Activated T-helper 1 cell treated with anti-CD3 and anti-CD28 coated beads, Interleukin-12 subunit alpha, Interleukin-12 subunit beta, Interleukin-2, Interleukin-4 antibody, amounts not matched to agents 30 ng/mL and 10 ng/mL and 1 ng/mL, durations not matched to agents 14 hours and 24 hours and 36 hours (primary cell): ENCODE measurements around the gene DACH1. TPM values are rescaled to one million over a fixed set of nuclear protein-coding genes. Genes with fewer than 3 reads are reported as not detected.

Source experiments
- DNase-seq: peaks from one replicate; pipeline ENCODE4 v3.0.0; 2021; ENCODE audit warnings: low spot score
- H3K27ac Mint-ChIP-seq: one replicate; pipeline ENCODE4 v1.8.0; 2021; ENCODE audit warnings: mild to moderate bottlenecking, mixed read lengths
- H3K27me3 Mint-ChIP-seq: one replicate; pipeline ENCODE4 v1.8.0; 2022; ENCODE audit warnings: mild to moderate bottlenecking, moderate library complexity, mixed read lengths; ENCODE audit not compliant: insufficient read depth
- H3K36me3 Mint-ChIP-seq: one replicate; pipeline ENCODE4 v1.8.0; 2021; ENCODE audit warnings: low read depth, mixed read lengths
- H3K4me1 Mint-ChIP-seq: one replicate; pipeline ENCODE4 v1.8.0; 2021; ENCODE audit warnings: low read depth, mixed read lengths
- H3K4me3 Mint-ChIP-seq: one replicate; pipeline ENCODE4 v1.8.0; 2021; ENCODE audit warnings: mild to moderate bottlenecking, moderate library complexity, mixed read lengths
- H3K9me3 Mint-ChIP-seq: one replicate; pipeline ENCODE4 v1.8.0; 2021; ENCODE audit warnings: mixed read lengths
- intact Hi-C: fragments of 100-400 bp; cut with micrococcal nuclease; formaldehyde crosslinking; loops from one replicate; pipeline ENCODE4 v1.15.1; 2024
- total RNA-seq: library from RNA; stranded (reverse); gene quantifications from 2 replicates; pipeline ENCODE4 v1.2.3, GENCODE V29; 2022

Gene DACH1
- total RNA-seq, 1 donor from 2014 or later: not detected

DNA sequence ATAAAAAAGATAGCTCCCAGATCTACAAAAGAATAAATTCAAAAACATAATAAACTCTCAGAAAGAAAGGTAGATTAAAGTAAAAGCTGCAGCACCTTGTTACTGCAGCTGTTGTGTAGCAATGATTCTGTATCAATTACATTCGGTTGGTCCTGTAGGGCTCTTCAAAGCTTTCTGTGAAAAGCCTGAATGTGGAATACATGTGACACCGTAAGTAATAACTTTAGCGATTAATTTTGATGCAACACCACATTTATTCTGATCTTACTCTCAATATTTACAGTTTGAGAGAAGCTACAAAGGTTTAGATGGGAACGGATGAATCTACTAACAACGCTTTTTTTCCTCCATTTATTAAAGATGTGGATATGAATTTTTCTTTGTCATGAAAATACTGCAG lies 279.2 kb downstream of the DACH1 start:
- no peak overlapping the region for H3K4me3 Mint-ChIP-seq
- no peaks in the 10 kb centered on the region for H3K27me3 Mint-ChIP-seq
- DNase-seq: no peak
- intact Hi-C loops: no loop called here
- H3K9me3 Mint-ChIP-seq: no peaks in the 10 kb centered on the region
- no peak overlapping the region for H3K27ac Mint-ChIP-seq
- H3K4me1 Mint-ChIP-seq: no peaks in the 10 kb centered on the region
- no peaks in the 10 kb centered on the region for H3K36me3 Mint-ChIP-seq

DNA sequence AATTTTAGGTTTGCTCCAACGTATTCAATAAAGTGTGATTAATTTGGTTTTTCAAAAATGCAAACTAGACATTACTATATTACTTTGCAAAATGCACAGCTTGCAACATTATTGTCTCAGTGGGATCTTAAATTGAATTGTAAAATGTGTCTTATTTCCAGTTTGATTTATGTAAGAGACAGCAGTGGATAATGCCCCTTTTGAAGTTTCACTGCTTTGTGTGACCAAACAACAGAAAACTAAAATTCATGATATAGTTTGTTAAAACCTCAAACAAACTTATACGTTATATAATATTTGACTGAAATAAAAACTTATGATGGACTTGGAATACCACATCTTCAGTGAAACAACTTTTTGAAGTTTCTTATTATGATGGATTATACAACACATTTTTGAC lies 279.8 kb downstream of the DACH1 start:
- Mint-ChIP-seq H3K27me3 (no peaks in the 10 kb centered on the region), H3K9me3 (no peaks in the 10 kb centered on the region), H3K27ac (no peak overlapping the region), H3K4me3 (no peak overlapping the region), H3K4me1 (no peaks in the 10 kb centered on the region), H3K36me3 (no peaks in the 10 kb centered on the region)
- no peak for DNase-seq
- intact Hi-C loops: no loop called here

DNA sequence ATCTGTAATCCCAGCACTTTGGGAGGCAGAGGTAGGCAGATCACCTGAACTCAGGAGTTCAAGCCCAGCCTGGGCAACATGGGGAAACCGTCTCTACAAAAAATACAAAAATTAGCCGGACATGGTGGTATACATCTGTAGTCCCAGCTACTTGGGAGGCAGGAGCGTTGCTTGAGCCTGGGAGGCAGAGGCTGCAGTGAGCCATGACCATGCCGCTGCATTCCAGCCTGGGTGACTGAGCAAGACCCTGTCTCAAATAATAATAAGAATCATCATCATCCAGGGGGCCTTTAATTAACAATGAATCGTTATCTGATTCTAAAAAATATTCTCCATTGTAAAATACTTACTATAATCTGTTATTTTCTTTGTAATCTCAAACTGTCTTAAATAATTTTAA lies 283.4 kb downstream of the DACH1 start:
- H3K4me3 Mint-ChIP-seq: no peak overlapping the region
- intact Hi-C loops: no loop called here
- no peak for DNase-seq
- no peaks in the 10 kb centered on the region for H3K27me3 Mint-ChIP-seq
- no peak overlapping the region for H3K27ac Mint-ChIP-seq
- no peaks in the 10 kb centered on the region for H3K36me3 Mint-ChIP-seq
- H3K4me1 Mint-ChIP-seq: no peaks in the 10 kb centered on the region
- no peaks in the 10 kb centered on the region for H3K9me3 Mint-ChIP-seq

GRCh38 chr13:71580614-71581013 lies 286.4 kb downstream of the DACH1 start:
- H3K27ac Mint-ChIP-seq: no peak overlapping the region
- no peak for DNase-seq
- H3K9me3 Mint-ChIP-seq: no peaks in the 10 kb centered on the region
- intact Hi-C loops: no loop called here
- H3K4me1 Mint-ChIP-seq: no peaks in the 10 kb centered on the region
- H3K27me3 Mint-ChIP-seq: no peaks in the 10 kb centered on the region
- H3K4me3 Mint-ChIP-seq: no peak overlapping the region
- no peaks in the 10 kb centered on the region for H3K36me3 Mint-ChIP-seq

DNA sequence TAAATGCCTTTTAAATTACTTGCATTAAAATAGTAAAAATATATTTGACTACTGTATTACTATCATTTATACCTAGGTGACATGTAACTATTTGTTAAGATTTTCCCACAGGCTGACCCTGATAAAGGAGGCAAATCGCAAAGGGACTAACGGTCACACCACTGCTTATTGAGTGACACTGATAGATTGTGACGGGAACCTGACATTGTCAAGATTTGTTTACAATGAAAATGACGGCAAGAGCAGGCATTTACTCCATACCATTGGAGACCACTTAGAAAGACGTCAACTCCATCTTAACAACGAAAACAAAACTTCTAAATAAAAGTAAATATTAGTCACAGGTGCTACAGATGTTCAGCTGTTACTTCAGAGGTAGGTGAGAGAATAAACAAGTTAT lies 289.0 kb downstream of the DACH1 start:
- Mint-ChIP-seq H3K4me1 (no peaks in the 10 kb centered on the region), H3K9me3 (no peaks in the 10 kb centered on the region), H3K27ac (no peak overlapping the region), H3K36me3 (no peaks in the 10 kb centered on the region), H3K27me3 (no peaks in the 10 kb centered on the region), H3K4me3 (no peak overlapping the region)
- no peak for DNase-seq
- intact Hi-C loops: no loop called here

DNA sequence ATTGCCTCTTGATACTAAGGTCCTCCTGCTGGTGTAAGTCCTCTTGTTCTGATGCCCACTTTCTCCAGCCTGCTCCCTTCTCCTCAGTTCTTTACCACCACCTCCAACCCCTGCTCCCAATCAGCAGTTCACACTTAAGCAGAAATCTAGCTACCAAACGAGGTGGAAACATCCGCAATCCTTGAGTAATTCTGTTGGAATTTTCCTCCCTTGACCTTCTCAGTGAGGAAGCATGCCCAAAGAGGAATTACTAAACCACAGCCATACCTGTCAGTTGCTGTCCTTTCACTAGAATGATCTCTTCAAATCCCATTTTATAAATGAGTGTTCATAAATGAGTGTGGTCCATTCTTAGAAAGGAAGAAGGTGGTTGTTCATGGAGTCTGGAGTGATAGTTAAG lies 289.9 kb downstream of the DACH1 start:
- Mint-ChIP-seq H3K27me3 (no peaks in the 10 kb centered on the region), H3K9me3 (no peaks in the 10 kb centered on the region), H3K4me3 (no peak overlapping the region), H3K36me3 (no peaks in the 10 kb centered on the region), H3K27ac (no peak overlapping the region), H3K4me1 (no peaks in the 10 kb centered on the region)
- intact Hi-C loops: no loop called here
- DNase-seq: no peak

- intact Hi-C loops: no loop called here
- H3K4me3 Mint-ChIP-seq: no peak overlapping the region
- no peaks in the 10 kb centered on the region for H3K36me3 Mint-ChIP-seq
Measured at GRCh38 chr13:71576571-71576970, 290.4 kb downstream of the DACH1 start.

DNA sequence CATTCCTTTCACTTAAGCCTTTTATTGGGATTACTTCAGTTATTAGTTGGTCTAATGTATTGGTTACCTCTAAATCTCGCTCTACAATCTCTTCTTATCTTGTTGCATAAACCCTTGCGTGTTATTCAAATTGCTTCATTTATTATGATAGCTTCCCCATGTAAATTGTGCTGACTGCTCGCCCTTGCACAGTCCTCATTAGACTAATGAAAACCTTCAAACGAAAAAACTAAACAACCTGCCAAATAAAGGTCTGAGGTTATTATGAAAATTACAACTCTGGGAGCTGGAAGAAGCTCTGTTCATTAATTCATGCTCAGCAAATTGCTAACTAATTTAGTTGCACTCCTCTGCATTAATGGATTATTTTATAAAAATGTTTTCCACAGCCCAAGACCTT lies 320.1 kb downstream of the DACH1 start:
- H3K27me3 Mint-ChIP-seq: no peaks in the 10 kb centered on the region
- DNase-seq: no peak
- H3K4me3 Mint-ChIP-seq: no peak overlapping the region
- no peak overlapping the region for H3K27ac Mint-ChIP-seq
- H3K36me3 Mint-ChIP-seq: no peaks in the 10 kb centered on the region
- no peaks in the 10 kb centered on the region for H3K4me1 Mint-ChIP-seq
- no peaks in the 10 kb centered on the region for H3K9me3 Mint-ChIP-seq
- intact Hi-C loops: no loop called here

More at GRCh38 chr13:71576571-71576970, 290.4 kb downstream of the DACH1 start:
- Mint-ChIP-seq H3K9me3 (no peaks in the 10 kb centered on the region), H3K27me3 (no peaks in the 10 kb centered on the region), H3K4me1 (no peaks in the 10 kb centered on the region), H3K27ac (no peak overlapping the region)
- no peak for DNase-seq

- no peaks in the 10 kb centered on the region for H3K36me3 Mint-ChIP-seq
- H3K4me3 Mint-ChIP-seq: no peak overlapping the region
- no peaks in the 10 kb centered on the region for H3K9me3 Mint-ChIP-seq
- DNase-seq: no peak
- H3K27me3 Mint-ChIP-seq: no peaks in the 10 kb centered on the region
- H3K27ac Mint-ChIP-seq: no peak overlapping the region
- intact Hi-C loops: no loop called here
- H3K4me1 Mint-ChIP-seq: no peaks in the 10 kb centered on the region
Measured at GRCh38 chr13:71540098-71540497, 326.9 kb downstream of the DACH1 start.

DNA sequence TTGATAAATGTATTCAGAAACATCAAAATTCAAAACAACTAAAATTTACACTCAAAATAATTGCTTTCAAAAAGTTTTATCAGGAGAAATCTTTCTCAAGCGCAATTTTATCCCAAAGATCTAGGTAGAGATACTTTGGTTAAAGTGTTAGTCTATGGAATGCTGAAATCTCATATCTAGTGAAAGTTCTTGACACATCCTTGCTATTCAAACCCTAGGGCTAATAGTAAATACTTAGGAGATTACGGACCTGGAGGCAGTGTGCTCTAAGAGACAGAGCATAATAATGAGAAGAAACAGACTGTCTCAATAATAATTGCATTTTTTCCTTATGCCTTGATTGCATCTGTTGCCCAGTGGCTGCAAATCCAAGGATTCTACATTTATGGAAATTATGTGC lies 330.8 kb downstream of the DACH1 start:
- H3K27ac Mint-ChIP-seq: no peak overlapping the region
- no peaks in the 10 kb centered on the region for H3K9me3 Mint-ChIP-seq
- intact Hi-C loops: no loop called here
- H3K27me3 Mint-ChIP-seq: no peaks in the 10 kb centered on the region
- no peaks in the 10 kb centered on the region for H3K4me1 Mint-ChIP-seq
- DNase-seq: no peak
- H3K4me3 Mint-ChIP-seq: no peak overlapping the region
- no peaks in the 10 kb centered on the region for H3K36me3 Mint-ChIP-seq

DNA sequence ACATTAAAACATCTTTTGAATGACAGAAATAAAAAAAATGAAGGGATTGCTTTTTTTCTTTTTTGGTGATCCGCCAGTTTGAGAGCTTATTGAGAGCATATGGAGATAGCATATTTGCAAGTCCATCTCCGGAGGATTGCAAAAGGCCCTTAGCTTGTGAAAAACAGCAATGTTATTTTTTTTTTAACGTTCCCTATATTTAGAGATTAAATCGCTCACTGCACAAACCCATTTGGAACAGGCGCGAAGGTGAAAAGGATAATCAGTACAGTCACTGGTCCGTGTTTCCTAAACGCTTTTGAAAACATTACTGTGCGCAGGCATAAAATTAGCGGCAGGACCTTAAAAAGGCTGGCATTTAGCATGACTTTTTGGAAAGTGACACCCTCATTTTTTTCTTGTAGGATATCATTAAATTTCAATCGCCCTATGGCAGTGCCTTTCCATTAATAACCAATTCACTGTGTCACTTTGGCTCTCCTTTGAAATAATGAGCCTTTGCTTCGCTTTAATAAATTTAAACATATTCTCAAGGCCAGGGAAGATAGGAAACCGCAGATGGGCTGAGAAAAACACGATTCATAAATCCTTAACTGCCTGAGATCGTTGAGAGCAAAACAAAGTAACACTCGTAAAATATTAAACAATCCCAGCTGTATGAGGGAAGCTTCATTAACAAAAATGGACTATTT lies 342.2 kb downstream of the DACH1 start:
- H3K9me3 Mint-ChIP-seq: no peaks in the 10 kb centered on the region
- DNase-seq: no peak
- H3K4me1 Mint-ChIP-seq: no peaks in the 10 kb centered on the region
- no peak overlapping the region for H3K4me3 Mint-ChIP-seq
- no peak overlapping the region for H3K27ac Mint-ChIP-seq
- intact Hi-C loops: no loop called here
- H3K36me3 Mint-ChIP-seq: no peaks in the 10 kb centered on the region
- no peaks in the 10 kb centered on the region for H3K27me3 Mint-ChIP-seq

DNA sequence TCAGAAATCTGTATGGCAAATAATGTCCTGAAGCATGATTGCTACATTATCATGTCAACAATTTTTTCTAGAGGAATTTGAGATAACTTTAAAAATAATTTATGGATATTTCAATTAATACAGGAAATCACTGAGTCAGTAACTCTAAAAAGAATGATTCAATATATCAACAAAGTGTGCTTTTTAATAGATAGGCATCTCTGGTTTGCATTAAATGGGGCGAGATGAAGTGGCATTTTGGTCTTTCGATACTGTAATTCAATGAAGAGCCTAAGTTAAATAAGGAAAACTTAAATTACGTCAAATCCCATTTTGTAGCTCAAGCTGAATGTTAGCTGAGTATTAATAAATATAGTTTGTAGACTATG lies 342.8 kb downstream of the DACH1 start:
- Mint-ChIP-seq H3K4me3 (no peak overlapping the region), H3K27ac (no peak overlapping the region), H3K4me1 (no peaks in the 10 kb centered on the region), H3K27me3 (no peaks in the 10 kb centered on the region), H3K36me3 (no peaks in the 10 kb centered on the region), H3K9me3 (no peaks in the 10 kb centered on the region)
- DNase-seq: no peak
- intact Hi-C loops: no loop called here

- H3K9me3 Mint-ChIP-seq: no peaks in the 10 kb centered on the region
- H3K36me3 Mint-ChIP-seq: no peaks in the 10 kb centered on the region
- no peak overlapping the region for H3K27ac Mint-ChIP-seq
- H3K4me1 Mint-ChIP-seq: no peaks in the 10 kb centered on the region
- no peaks in the 10 kb centered on the region for H3K27me3 Mint-ChIP-seq
- intact Hi-C loops: no loop called here
- no peak for DNase-seq
- H3K4me3 Mint-ChIP-seq: no peak overlapping the region
Measured at GRCh38 chr13:71522941-71523526, 344.0 kb downstream of the DACH1 start.

- Mint-ChIP-seq H3K4me1 (no peaks in the 10 kb centered on the region), H3K4me3 (no peak overlapping the region), H3K9me3 (no peaks in the 10 kb centered on the region), H3K27me3 (no peaks in the 10 kb centered on the region), H3K27ac (no peak overlapping the region), H3K36me3 (no peaks in the 10 kb centered on the region)
- intact Hi-C loops: no loop called here
- DNase-seq: no peak
Measured at GRCh38 chr13:71517004-71517403, 350.0 kb downstream of the DACH1 start.
